HepG2 (cell line): ENCODE data around the gene TSSK3. TPM values are rescaled to one million over a fixed set of nuclear protein-coding genes. Genes with fewer than 3 reads are reported as not detected.
A peak's percentile ranks its signal among the peaks of the same experiment; 100 is the strongest.

ENCODE experiments used
- BRD4 ChIP-seq: sonication (generic); formaldehyde crosslinking; IDR thresholded peaks from 2 replicates; pipeline ENCODE4 v1.4.0; 2020; ENCODE audit warnings: missing genetic modification reagents
- EHMT2 ChIP-seq: fragments of 200-600 bp; sonication (generic); IDR thresholded peaks from 2 replicates; pipeline ENCODE4 v1.7.0; 2017; ENCODE audit warnings: antibody characterized with exemption, low read depth, low read length, borderline replicate concordance
- FLYWCH1 ChIP-seq: sonication (generic); formaldehyde crosslinking; IDR thresholded peaks from 2 replicates; pipeline ENCODE4 v1.8.1; 2023; ENCODE audit warnings: mild to moderate bottlenecking, missing genetic modification reagents
- HMG20A ChIP-seq: IDR thresholded peaks from 2 replicates; pipeline ENCODE4 v1.6.1; 2016; ENCODE audit warnings: borderline replicate concordance
- ISX ChIP-seq: sonication (generic); formaldehyde crosslinking; conservative IDR thresholded peaks from 2 replicates; pipeline ENCODE4 v1.5.0; 2020; ENCODE audit warnings: missing genetic modification reagents
- JUNB ChIP-seq: sonication (generic); formaldehyde crosslinking; IDR thresholded peaks from 2 replicates; pipeline ENCODE4 v1.8.0; 2022; ENCODE audit warnings: missing genetic modification reagents, mild to moderate bottlenecking, borderline replicate concordance
- KDM1A ChIP-seq: IDR thresholded peaks from 2 replicates; pipeline ENCODE4 v1.6.1; 2016; ENCODE audit warnings: missing compliant biosample characterization
- NFRKB ChIP-seq: fragments of 450-650 bp; IDR thresholded peaks from 2 replicates; pipeline ENCODE4 v1.6.1; 2017
- RBAK ChIP-seq: sonication (generic); formaldehyde crosslinking; IDR thresholded peaks from 2 replicates; pipeline ENCODE4 v1.5.1; 2020; ENCODE audit warnings: mild to moderate bottlenecking, missing genetic modification reagents
- SNAI1 ChIP-seq: sonication (generic); formaldehyde crosslinking; IDR thresholded peaks from 2 replicates; pipeline ENCODE4 v1.5.0; 2020; ENCODE audit warnings: mild to moderate bottlenecking, missing genetic modification reagents, borderline replicate concordance
- ZFP41 ChIP-seq: sonication (generic); formaldehyde crosslinking; IDR thresholded peaks from 2 replicates; pipeline ENCODE4 v1.4.0; 2020; ENCODE audit warnings: mild to moderate bottlenecking, missing genetic modification reagents, borderline replicate concordance
- ZNF276 ChIP-seq: sonication (generic); formaldehyde crosslinking; IDR thresholded peaks from 2 replicates; pipeline ENCODE4 v1.4.0; 2020; ENCODE audit warnings: mild to moderate bottlenecking, low read depth, missing genetic modification reagents
- ZNF30 ChIP-seq: sonication (generic); formaldehyde crosslinking; IDR thresholded peaks from 2 replicates; pipeline ENCODE4 v1.5.0; 2020; ENCODE audit warnings: mild to moderate bottlenecking, missing genetic modification reagents
- ZNF382 ChIP-seq: sonication (generic); formaldehyde crosslinking; IDR thresholded peaks from 2 replicates; pipeline ENCODE4 v1.5.0; 2020; ENCODE audit warnings: missing genetic modification reagents, mild to moderate bottlenecking, borderline replicate concordance
- polyA plus RNA-seq, 8 experiments: library from polyadenylated mRNA; depleted of rRNA in 3 of 8; stranded (reverse) in 7 of 8; unstranded in 1 of 8; fragments of >200 nt; fragmentation: Illumina TruSeq in 4 of 8; extraction: Trizol in 4 of 8; gene quantifications; 2 replicates each; pipeline versions ENCODE4 v1.2.1 to v1.2.3, GENCODE V29; 2011 to 2016; ENCODE audit warnings: low read depth in 4 of 8, missing spikeins in 1 of 8, mixed read lengths in 1 of 8; ENCODE audit not compliant: insufficient read depth in 1 of 8
- total RNA-seq, 5 experiments: library from RNA; depleted of rRNA; stranded (reverse); fragments of >200 nt; fragmentation: Illumina TruSeq; extraction: Trizol; gene quantifications; 2 replicates each; pipeline ENCODE4 v1.2.3, GENCODE V29; 2016; ENCODE audit warnings: low read depth in 1 of 5
- TF ChIP-seq, protein P1 (sequence below): IDR thresholded peaks from 2 replicates; pipeline ENCODE4 v1.6.1; 2016; ENCODE audit warnings: low read depth, missing genetic modification reagents, missing compliant biosample characterization
- TF ChIP-seq, protein P2 (sequence below): sonication (generic); IDR thresholded peaks from 2 replicates; pipeline ENCODE4 v1.6.1; 2016; ENCODE audit warnings: low read depth, borderline replicate concordance
- TF ChIP-seq, protein P3 (sequence below): sonication (generic); formaldehyde crosslinking; IDR thresholded peaks from 2 replicates; pipeline ENCODE4 v1.4.0; 2020; ENCODE audit warnings: mild to moderate bottlenecking, missing genetic modification reagents

TSSK3 gene
- total and polyA plus RNA-seq, 2 of the 13 experiments (the other 11 are each of a cell fraction or from before 2014, with no cell fraction given): 1.0 to 1.1 TPM

- TF ChIP-seq ISX (CRISPR knock-in tag) (no peak), HMG20A (peak; percentile 84), ZFP41 (CRISPR knock-in tag) (no peak), RBAK (CRISPR knock-in tag) (0 out of 2 replicates have a peak, but pooled peaks have one; percentile 30), ZNF30 (no peak), KDM1A (peak; percentile 62; the same call in 1 of the 2 replicates), EHMT2 (no peak), ZNF382 (CRISPR knock-in tag) (no peak), FLYWCH1 (CRISPR knock-in tag) (no peak), NFRKB (no peak), ZNF276 (CRISPR knock-in tag) (no peak), BRD4 (peak; percentile 67; the same call in 1 of the 2 replicates), SNAI1 (CRISPR knock-in tag) (no peak), JUNB (CRISPR knock-in tag) (no peak)
- TF ChIP-seq, protein P1, sequence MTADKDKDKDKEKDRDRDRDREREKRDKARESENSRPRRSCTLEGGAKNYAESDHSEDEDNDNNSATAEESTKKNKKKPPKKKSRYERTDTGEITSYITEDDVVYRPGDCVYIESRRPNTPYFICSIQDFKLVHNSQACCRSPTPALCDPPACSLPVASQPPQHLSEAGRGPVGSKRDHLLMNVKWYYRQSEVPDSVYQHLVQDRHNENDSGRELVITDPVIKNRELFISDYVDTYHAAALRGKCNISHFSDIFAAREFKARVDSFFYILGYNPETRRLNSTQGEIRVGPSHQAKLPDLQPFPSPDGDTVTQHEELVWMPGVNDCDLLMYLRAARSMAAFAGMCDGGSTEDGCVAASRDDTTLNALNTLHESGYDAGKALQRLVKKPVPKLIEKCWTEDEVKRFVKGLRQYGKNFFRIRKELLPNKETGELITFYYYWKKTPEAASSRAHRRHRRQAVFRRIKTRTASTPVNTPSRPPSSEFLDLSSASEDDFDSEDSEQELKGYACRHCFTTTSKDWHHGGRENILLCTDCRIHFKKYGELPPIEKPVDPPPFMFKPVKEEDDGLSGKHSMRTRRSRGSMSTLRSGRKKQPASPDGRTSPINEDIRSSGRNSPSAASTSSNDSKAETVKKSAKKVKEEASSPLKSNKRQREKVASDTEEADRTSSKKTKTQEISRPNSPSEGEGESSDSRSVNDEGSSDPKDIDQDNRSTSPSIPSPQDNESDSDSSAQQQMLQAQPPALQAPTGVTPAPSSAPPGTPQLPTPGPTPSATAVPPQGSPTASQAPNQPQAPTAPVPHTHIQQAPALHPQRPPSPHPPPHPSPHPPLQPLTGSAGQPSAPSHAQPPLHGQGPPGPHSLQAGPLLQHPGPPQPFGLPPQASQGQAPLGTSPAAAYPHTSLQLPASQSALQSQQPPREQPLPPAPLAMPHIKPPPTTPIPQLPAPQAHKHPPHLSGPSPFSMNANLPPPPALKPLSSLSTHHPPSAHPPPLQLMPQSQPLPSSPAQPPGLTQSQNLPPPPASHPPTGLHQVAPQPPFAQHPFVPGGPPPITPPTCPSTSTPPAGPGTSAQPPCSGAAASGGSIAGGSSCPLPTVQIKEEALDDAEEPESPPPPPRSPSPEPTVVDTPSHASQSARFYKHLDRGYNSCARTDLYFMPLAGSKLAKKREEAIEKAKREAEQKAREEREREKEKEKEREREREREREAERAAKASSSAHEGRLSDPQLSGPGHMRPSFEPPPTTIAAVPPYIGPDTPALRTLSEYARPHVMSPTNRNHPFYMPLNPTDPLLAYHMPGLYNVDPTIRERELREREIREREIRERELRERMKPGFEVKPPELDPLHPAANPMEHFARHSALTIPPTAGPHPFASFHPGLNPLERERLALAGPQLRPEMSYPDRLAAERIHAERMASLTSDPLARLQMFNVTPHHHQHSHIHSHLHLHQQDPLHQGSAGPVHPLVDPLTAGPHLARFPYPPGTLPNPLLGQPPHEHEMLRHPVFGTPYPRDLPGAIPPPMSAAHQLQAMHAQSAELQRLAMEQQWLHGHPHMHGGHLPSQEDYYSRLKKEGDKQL (CRISPR knock-in tag): peak; percentile 68; the same call in 1 of the 2 replicates
- TF ChIP-seq, protein P2, sequence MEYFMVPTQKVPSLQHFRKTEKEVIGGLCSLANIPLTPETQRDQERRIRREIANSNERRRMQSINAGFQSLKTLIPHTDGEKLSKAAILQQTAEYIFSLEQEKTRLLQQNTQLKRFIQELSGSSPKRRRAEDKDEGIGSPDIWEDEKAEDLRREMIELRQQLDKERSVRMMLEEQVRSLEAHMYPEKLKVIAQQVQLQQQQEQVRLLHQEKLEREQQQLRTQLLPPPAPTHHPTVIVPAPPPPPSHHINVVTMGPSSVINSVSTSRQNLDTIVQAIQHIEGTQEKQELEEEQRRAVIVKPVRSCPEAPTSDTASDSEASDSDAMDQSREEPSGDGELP: peak; percentile 51; the same call in 1 of the 2 replicates
- TF ChIP-seq, protein P3, sequence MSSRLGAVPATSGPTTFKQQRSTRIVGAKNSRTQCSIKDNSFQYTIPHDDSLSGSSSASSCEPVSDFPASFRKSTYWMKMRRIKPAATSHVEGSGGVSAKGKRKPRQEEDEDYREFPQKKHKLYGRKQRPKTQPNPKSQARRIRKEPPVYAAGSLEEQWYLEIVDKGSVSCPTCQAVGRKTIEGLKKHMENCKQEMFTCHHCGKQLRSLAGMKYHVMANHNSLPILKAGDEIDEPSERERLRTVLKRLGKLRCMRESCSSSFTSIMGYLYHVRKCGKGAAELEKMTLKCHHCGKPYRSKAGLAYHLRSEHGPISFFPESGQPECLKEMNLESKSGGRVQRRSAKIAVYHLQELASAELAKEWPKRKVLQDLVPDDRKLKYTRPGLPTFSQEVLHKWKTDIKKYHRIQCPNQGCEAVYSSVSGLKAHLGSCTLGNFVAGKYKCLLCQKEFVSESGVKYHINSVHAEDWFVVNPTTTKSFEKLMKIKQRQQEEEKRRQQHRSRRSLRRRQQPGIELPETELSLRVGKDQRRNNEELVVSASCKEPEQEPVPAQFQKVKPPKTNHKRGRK (CRISPR knock-in tag): no peak
Observed at GRCh38 chr1:32321712-32322291, 40.5 kb upstream of the TSSK3 start (continued).
